GM18861 (cell line): ENCODE measurements around the gene MISP.

Experiments
- ATAC-seq: cut with Tn5 transposase; IDR thresholded peaks from one replicate; pipeline ENCODE4 v1.9.1; 2021; ENCODE audit not compliant: unreplicated experiment

MISP gene

GRCh38 chr19:806815-807421, 56.0 kb downstream of the MISP start:
- no peak for ATAC-seq

GRCh38 chr19:807627-808422, 56.9 kb downstream of the MISP start:
- no peak for ATAC-seq

GRCh38 chr19:808423-808775, 57.5 kb downstream of the MISP start:
- ATAC-seq, result no peak

- no peak for ATAC-seq
These were observed 59.4 kb downstream of the MISP start for GRCh38 chr19:810077-810855.

GRCh38 chr19:810883-811489, 60.1 kb downstream of the MISP start:
- ATAC-seq, result no peak

GRCh38 chr19:811506-812048, 60.7 kb downstream of the MISP start:
- ATAC-seq, result no peak

- no peak for ATAC-seq
These were observed 61.3 kb downstream of the MISP start for GRCh38 chr19:812049-812746.

GRCh38 chr19:812747-813218, 61.9 kb downstream of the MISP start:
- no peak for ATAC-seq

GRCh38 chr19:813219-814151, 62.6 kb downstream of the MISP start:
- no peak for ATAC-seq
